CD4-positive, CD25-positive, alpha-beta regulatory T cell (primary cell): ENCODE data around the gene SYP. TPM values are rescaled to one million over a fixed set of nuclear protein-coding genes. Genes with fewer than 3 reads are reported as not detected.

Experiments used
- ATAC-seq, 2 donors: fragments of 150-1000 bp; cut with Tn5 transposase; one replicate each; pipeline ENCODE4 v1.10.0; 2021; ENCODE audit warnings: low read depth in 2 of 2, moderate number of reproducible peaks in 2 of 2, moderate library complexity in 1 of 2
- DNase-seq, 3 donors: peaks; one replicate each; pipeline versions ENCODE4 v3.0.0 to v3.0.0-alpha.2; 2012 to 2022; ENCODE audit warnings: mixed read lengths in 1 of 3
- H3K27ac ChIP-seq: one replicate; pipeline ENCODE4 v1.7.0; 2013; ENCODE audit warnings: mild to moderate bottlenecking, low read length; ENCODE audit not compliant: insufficient read depth, poor library complexity, severe bottlenecking
- H3K27me3 ChIP-seq: one replicate; pipeline ENCODE4 v1.7.0; 2013; ENCODE audit warnings: low read length; ENCODE audit not compliant: control insufficient read depth, insufficient read depth
- H3K36me3 ChIP-seq: one replicate; pipeline ENCODE4 v1.7.0; 2013; ENCODE audit warnings: mild to moderate bottlenecking, low read length, moderate library complexity; ENCODE audit not compliant: control insufficient read depth, insufficient read depth
- H3K4me1 ChIP-seq: 2 replicates; pipeline ENCODE4 v1.7.0; 2013; ENCODE audit warnings: mild to moderate bottlenecking, low read length; ENCODE audit not compliant: insufficient read depth, control insufficient read depth, poor library complexity, severe bottlenecking
- H3K4me3 ChIP-seq: one replicate; pipeline ENCODE4 v1.7.0; 2013; ENCODE audit warnings: low read depth, mild to moderate bottlenecking, low read length, moderate library complexity
- H3K9me3 ChIP-seq, 2 experiments: 1 replicate in 1 of 2; 2 replicates in 1 of 2; pipeline ENCODE4 v1.7.0; 2013; ENCODE audit warnings: low read length in 2 of 2, mild to moderate bottlenecking in 1 of 2, moderate library complexity in 1 of 2; ENCODE audit not compliant: control insufficient read depth in 2 of 2
- H3K27ac Mint-ChIP-seq, 3 donors: one replicate each; pipeline ENCODE4 v1.8.0; 2020 to 2022; ENCODE audit warnings: mild to moderate bottlenecking in 3 of 3, mixed read lengths in 3 of 3, moderate library complexity in 2 of 3
- H3K27me3 Mint-ChIP-seq: one replicate; pipeline ENCODE4 v1.8.0; 2022; ENCODE audit warnings: mild to moderate bottlenecking, mixed read lengths
- H3K36me3 Mint-ChIP-seq: one replicate; pipeline ENCODE4 v1.8.0; 2020; ENCODE audit warnings: mixed read lengths
- H3K4me1 Mint-ChIP-seq, 4 donors: one replicate each; pipeline ENCODE4 v1.8.0; 2020 to 2022; ENCODE audit warnings: mixed read lengths in 4 of 4, mild to moderate bottlenecking in 1 of 4
- H3K4me3 Mint-ChIP-seq, 4 donors: one replicate each; pipeline ENCODE4 v1.8.0; 2020 to 2022; ENCODE audit warnings: mild to moderate bottlenecking in 4 of 4, mixed read lengths in 4 of 4, moderate library complexity in 3 of 4
- H3K9me3 Mint-ChIP-seq, 7 donors: one replicate each; pipeline ENCODE4 v1.8.0; 2020 to 2022; ENCODE audit warnings: mixed read lengths in 7 of 7, mild to moderate bottlenecking in 3 of 7, moderate library complexity in 2 of 7
- polyA plus RNA-seq, 4 donors: library from polyadenylated mRNA; unstranded; fragments of 300-500 nt; fragmentation: Illumina TruSeq; gene quantifications; one replicate each; pipeline ENCODE4 v1.2.3, GENCODE V29; 2021
- total RNA-seq: library from RNA; stranded (reverse); gene quantifications from one replicate; pipeline ENCODE4 v1.2.3, GENCODE V29; 2022

The SYP gene
- total and polyA plus RNA-seq, 5 donors from 2014 or later = 0.67 to 1.3 (median 0.89) TPM

DNA sequence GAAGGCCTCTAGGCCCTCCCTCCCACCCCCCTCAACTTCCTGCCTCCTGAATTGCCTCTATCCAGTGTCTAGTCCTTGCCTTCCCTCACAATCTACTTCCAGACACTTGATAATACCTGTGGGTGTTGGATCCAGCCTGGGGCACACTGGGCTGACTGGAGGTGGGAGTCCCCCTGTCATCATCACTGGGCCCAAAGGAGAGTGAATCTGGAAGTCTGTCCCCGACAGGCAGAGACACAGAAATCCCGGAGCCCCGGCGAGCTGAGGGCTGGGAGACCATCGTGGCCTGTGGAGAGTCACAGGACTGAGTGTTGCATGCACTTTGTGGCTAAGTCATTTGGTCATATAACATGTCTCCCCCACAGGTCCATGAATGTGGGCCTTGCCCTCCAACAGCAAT is 8.4 kb upstream of the SYP start:
- ATAC-seq = no peak
- H3K9me3 Mint-ChIP-seq = peaks cover 0 to 4% (median 0%) of the 10 kb centered on the region in 7 donors
- no peak overlapping the region for H3K27ac ChIP-seq
- no peaks in the 10 kb centered on the region for H3K27me3 ChIP-seq
- H3K36me3 ChIP-seq = no peaks in the 10 kb centered on the region
- no peaks in the 10 kb centered on the region for H3K36me3 Mint-ChIP-seq
- no peaks in the 10 kb centered on the region for H3K4me1 Mint-ChIP-seq
- no peak overlapping the region for H3K4me3 ChIP-seq
- peaks cover 8% of the 10 kb centered on the region for H3K27me3 Mint-ChIP-seq
- no peaks in the 10 kb centered on the region for H3K4me1 ChIP-seq
- no peaks in the 10 kb centered on the region for H3K9me3 ChIP-seq
- no peak for DNase-seq
- H3K27ac Mint-ChIP-seq = no peak overlapping the region
- H3K4me3 Mint-ChIP-seq = peak overlapping the region in 1 of 4 donors; percentile 63

DNA sequence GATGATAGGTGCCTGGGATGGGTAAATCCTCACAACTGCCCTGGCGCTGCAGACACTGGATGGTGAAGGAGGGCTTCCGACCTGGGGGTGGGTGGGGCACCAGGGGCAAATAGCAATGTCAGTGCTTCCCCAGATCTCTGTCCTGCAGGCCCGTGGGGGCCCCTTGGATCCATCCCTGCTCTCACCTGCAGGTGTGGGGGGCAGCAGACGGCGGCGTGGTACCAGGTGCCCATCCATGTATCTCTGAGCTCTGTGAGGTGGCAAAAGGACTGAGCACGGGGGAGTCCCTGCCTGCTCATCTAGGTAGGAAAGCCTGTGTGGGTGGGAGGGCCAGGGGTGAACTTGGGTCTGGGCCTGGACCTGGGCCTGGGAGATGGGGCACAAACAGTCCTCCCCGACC is 6.5 kb upstream of the SYP start:
- DNase-seq (no peak), ATAC-seq (no peak)
- H3K36me3 ChIP-seq = no peaks in the 10 kb centered on the region
- Mint-ChIP-seq H3K27ac (no peak overlapping the region), H3K27me3 (peaks cover 8% of the 10 kb centered on the region), H3K36me3 (no peaks in the 10 kb centered on the region), H3K4me3 (no peak overlapping the region), H3K9me3 (peaks cover 0 to 2% (median 0%) of the 10 kb centered on the region in 7 donors), H3K4me1 (no peaks in the 10 kb centered on the region)
- no peaks in the 10 kb centered on the region for H3K4me1 ChIP-seq
- H3K27ac ChIP-seq = no peak overlapping the region
- no peaks in the 10 kb centered on the region for H3K27me3 ChIP-seq
- no peaks in the 10 kb centered on the region for H3K9me3 ChIP-seq
- no peak overlapping the region for H3K4me3 ChIP-seq

DNA sequence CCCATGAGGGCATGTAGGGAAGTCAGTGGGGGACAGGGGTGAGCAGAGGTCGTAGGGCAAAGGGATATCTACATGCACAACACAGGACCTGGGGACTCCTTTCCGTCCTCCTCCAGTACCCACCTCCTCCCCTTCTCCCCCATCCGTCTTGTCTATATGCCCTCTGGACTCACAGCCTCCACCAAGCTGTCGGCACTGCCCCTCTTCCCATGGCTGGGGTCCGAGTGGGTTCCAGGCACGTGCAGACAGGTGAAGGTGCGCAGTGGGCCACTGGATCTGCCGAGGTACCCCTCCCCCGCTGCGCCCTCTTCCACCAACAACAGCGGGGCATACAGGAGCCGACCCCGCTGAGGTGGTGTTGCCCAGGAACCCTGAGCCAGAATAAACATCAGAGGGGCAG is 5.5 kb upstream of the SYP start:
- Histone ChIP-seq H3K27me3 (no peaks in the 10 kb centered on the region), H3K9me3 (no peaks in the 10 kb centered on the region), H3K27ac (no peak overlapping the region), H3K36me3 (no peaks in the 10 kb centered on the region), H3K4me3 (no peak overlapping the region), H3K4me1 (no peaks in the 10 kb centered on the region)
- peaks cover 0 to 1% (median 0%) of the 10 kb centered on the region in 7 donors for H3K9me3 Mint-ChIP-seq
- no peak for ATAC-seq
- no peaks in the 10 kb centered on the region for H3K36me3 Mint-ChIP-seq
- no peak overlapping the region for H3K27ac Mint-ChIP-seq
- no peaks in the 10 kb centered on the region for H3K27me3 Mint-ChIP-seq
- DNase-seq = no peak
- peaks cover 0 to 2% (median 0%) of the 10 kb centered on the region in 4 donors for H3K4me1 Mint-ChIP-seq
- no peak overlapping the region for H3K4me3 Mint-ChIP-seq

DNA sequence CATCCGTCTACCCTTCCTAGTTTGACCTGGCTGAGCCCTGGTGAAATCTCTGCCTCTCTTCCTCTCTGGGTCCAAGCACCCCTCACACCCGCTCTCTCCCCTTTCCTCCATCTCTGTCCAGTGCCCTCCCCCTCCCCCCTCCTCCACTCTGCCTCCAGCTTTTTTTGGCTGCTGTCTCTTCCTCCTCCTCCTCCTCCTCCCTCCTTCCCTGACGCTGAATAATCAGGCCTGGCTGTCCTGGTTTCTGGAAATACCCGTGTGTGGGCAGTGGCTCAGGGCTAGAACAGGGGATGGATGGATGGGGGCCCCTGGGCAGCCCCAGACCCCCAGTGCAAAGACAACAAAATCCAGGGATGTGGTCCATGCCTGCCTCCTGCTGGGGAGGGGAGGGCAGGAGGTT is 4.7 kb upstream of the SYP start:
- Mint-ChIP-seq H3K4me3 (no peak overlapping the region), H3K9me3 (peaks cover 0 to 1% (median 0%) of the 10 kb centered on the region in 7 donors), H3K27me3 (no peaks in the 10 kb centered on the region), H3K4me1 (peaks cover 0 to 2% (median 0%) of the 10 kb centered on the region in 4 donors), H3K27ac (no peak overlapping the region), H3K36me3 (no peaks in the 10 kb centered on the region)
- H3K4me3 ChIP-seq = no peak overlapping the region
- H3K4me1 ChIP-seq = peaks cover 2% of the 10 kb centered on the region
- H3K27me3 ChIP-seq = no peaks in the 10 kb centered on the region
- no peak overlapping the region for H3K27ac ChIP-seq
- no peak for DNase-seq
- no peak for ATAC-seq
- no peaks in the 10 kb centered on the region for H3K9me3 ChIP-seq
- H3K36me3 ChIP-seq = no peaks in the 10 kb centered on the region

DNA sequence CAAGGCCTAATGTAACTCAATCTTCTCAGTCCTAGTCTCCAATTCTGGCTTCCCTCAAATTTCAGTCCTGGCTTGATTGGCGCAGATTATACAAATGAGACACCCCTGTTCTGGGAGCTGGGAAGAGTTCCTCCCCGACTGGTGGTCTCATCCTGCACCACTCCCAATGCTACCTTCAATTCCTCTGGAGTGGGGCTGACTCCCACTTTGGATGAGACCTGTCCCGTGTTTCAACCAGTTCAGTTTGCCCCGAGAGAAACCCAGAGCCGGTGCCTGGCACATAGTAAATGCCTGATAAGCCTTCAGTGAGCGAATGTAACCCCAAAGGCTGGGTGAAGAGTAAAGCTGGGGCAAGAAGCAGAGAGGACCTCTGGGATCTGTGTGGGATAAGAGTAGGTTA is 4.0 kb upstream of the SYP start:
- Histone ChIP-seq H3K9me3 (no peaks in the 10 kb centered on the region), H3K36me3 (no peaks in the 10 kb centered on the region), H3K27me3 (no peaks in the 10 kb centered on the region), H3K27ac (no peak overlapping the region), H3K4me1 (peaks cover 9% of the 10 kb centered on the region), H3K4me3 (no peak overlapping the region)
- no peaks in the 10 kb centered on the region for H3K27me3 Mint-ChIP-seq
- no peaks in the 10 kb centered on the region for H3K36me3 Mint-ChIP-seq
- no peak for DNase-seq
- H3K4me3 Mint-ChIP-seq = peak overlapping the region in 1 of 4 donors; percentile 39
- H3K27ac Mint-ChIP-seq = no peak overlapping the region
- no peak for ATAC-seq
- peaks cover 0 to 3% (median 0%) of the 10 kb centered on the region in 4 donors for H3K4me1 Mint-ChIP-seq
- H3K9me3 Mint-ChIP-seq = peaks cover 0 to 1% (median 0%) of the 10 kb centered on the region in 7 donors

DNA sequence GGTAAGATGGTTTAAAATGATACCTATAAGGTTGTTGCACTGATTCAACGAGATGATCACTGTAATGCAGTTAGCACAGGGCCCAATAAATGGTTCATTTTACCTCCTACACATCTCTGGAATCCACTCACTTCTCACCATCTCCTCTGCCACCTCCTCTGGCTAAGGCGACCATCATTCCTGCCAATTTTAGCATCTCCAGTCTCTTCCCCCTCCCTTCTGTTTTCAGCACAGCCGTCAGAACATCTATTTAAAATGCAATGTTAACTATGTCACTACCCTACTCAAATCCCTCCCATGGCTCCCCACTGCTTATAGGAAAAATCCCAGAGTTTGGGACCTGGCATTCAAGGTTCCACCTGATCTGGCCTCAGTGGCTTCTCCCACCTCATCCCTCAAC is 3.5 kb upstream of the SYP start:
- Histone ChIP-seq H3K36me3 (no peaks in the 10 kb centered on the region), H3K27ac (no peak overlapping the region), H3K27me3 (no peaks in the 10 kb centered on the region), H3K9me3 (no peaks in the 10 kb centered on the region), H3K4me1 (peaks cover 13% of the 10 kb centered on the region), H3K4me3 (no peak overlapping the region)
- Mint-ChIP-seq H3K9me3 (peaks cover 0 to 1% (median 0%) of the 10 kb centered on the region in 7 donors), H3K27ac (no peak overlapping the region), H3K4me3 (peak overlapping the region in 2 of 4 donors; percentile 38 to 39), H3K36me3 (no peaks in the 10 kb centered on the region), H3K27me3 (no peaks in the 10 kb centered on the region), H3K4me1 (peaks cover 0 to 4% (median 0%) of the 10 kb centered on the region in 4 donors)
- ATAC-seq (no peak), DNase-seq (no peak)

DNA sequence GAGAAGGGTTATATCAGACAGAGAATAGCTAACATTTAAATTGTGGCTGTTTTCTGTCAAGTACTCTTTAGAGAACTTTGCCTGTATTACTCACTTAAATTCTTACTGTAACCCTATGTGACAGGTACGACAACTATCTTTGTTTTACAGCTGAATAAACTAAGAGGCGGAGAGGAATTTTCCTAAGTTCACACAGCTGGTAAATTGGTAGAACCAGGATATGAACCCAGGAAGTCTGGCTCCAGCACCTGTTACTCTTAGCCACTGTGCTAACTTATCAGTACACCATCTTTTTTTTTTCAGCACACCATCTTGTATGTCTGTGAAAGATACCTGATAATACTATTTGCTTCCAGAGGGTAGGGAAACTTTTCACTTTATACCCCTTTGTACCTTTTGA is 2.0 kb upstream of the SYP start:
- no peak for DNase-seq
- Mint-ChIP-seq H3K4me3 (no peak overlapping the region), H3K27me3 (no peaks in the 10 kb centered on the region), H3K9me3 (peaks cover 0 to 1% (median 0%) of the 10 kb centered on the region in 7 donors), H3K4me1 (peaks cover 0 to 11% (median 3%) of the 10 kb centered on the region in 4 donors), H3K36me3 (no peaks in the 10 kb centered on the region), H3K27ac (no peak overlapping the region)
- H3K36me3 ChIP-seq = no peaks in the 10 kb centered on the region
- H3K4me1 ChIP-seq = peaks cover 13% of the 10 kb centered on the region
- no peaks in the 10 kb centered on the region for H3K9me3 ChIP-seq
- H3K27ac ChIP-seq = no peak overlapping the region
- no peak overlapping the region for H3K4me3 ChIP-seq
- H3K27me3 ChIP-seq = no peaks in the 10 kb centered on the region
- no peak for ATAC-seq

DNA sequence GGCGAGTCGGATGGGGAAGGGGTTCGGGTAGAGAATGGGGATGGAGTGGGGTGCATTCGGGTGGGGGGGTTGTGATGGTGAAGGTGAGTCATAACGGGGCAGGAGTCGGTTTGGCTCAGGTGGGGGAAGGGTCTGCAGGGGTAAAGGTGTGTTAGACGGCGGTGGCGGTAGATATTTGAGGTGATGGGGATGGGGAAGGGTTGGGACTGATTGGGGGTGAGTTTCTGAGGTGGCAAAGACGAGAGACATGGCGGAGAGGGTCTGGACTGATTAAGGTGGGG is 738 bp downstream of the SYP start:
- H3K27me3 Mint-ChIP-seq = no peaks in the 10 kb centered on the region
- Histone ChIP-seq H3K36me3 (no peaks in the 10 kb centered on the region), H3K4me1 (peaks cover 13% of the 10 kb centered on the region), H3K9me3 (no peaks in the 10 kb centered on the region), H3K4me3 (no peak overlapping the region), H3K27me3 (no peaks in the 10 kb centered on the region), H3K27ac (no peak overlapping the region)
- H3K27ac Mint-ChIP-seq = no peak overlapping the region
- H3K4me1 Mint-ChIP-seq = peaks cover 0 to 11% (median 3%) of the 10 kb centered on the region in 4 donors
- peaks cover 0 to 3% (median 0%) of the 10 kb centered on the region in 7 donors for H3K9me3 Mint-ChIP-seq
- H3K4me3 Mint-ChIP-seq = no peak overlapping the region
- DNase-seq = no peak
- no peak for ATAC-seq
- H3K36me3 Mint-ChIP-seq = no peaks in the 10 kb centered on the region
